C4-2B (cell line): Measurements from ENCODE around the gene RPS6KA3.

ENCODE experiments used
- H3K27ac ChIP-seq: fragments of 450-650 bp; 2 replicates; pipeline ENCODE4 v1.5.1; 2017
- ZFX ChIP-seq: fragments of 450-650 bp; IDR thresholded peaks from 2 replicates; pipeline ENCODE4 v1.6.1; 2017
- TF ChIP-seq, protein P1 (sequence below): fragments of 450-650 bp; conservative IDR thresholded peaks from 2 replicates; pipeline ENCODE4 v1.5.1; 2017; ENCODE audit warnings: mild to moderate bottlenecking

The RPS6KA3 gene

DNA sequence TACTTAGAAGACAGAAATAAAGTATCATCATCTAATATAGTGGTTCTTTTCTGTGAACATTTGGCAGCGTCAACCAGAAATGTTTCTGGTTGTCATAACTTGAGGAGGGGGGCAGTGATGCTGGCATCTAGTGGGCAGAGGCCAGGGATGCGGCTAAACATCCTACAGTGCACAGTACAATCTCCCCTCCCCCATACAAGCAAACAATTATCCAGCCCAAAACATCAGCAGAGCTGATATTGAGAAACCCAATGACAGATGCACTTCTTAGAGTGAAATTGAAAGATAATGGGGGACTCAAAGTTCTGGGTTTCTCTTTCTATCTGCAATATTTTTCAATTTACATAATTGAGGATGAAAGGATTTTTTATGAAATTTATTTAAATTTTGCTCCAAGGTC lies 123.1 kb downstream of the RPS6KA3 start:
- no peak overlapping the region for H3K27ac ChIP-seq
- no peak for TF ChIP-seq ZFX
- TF ChIP-seq, protein P1, sequence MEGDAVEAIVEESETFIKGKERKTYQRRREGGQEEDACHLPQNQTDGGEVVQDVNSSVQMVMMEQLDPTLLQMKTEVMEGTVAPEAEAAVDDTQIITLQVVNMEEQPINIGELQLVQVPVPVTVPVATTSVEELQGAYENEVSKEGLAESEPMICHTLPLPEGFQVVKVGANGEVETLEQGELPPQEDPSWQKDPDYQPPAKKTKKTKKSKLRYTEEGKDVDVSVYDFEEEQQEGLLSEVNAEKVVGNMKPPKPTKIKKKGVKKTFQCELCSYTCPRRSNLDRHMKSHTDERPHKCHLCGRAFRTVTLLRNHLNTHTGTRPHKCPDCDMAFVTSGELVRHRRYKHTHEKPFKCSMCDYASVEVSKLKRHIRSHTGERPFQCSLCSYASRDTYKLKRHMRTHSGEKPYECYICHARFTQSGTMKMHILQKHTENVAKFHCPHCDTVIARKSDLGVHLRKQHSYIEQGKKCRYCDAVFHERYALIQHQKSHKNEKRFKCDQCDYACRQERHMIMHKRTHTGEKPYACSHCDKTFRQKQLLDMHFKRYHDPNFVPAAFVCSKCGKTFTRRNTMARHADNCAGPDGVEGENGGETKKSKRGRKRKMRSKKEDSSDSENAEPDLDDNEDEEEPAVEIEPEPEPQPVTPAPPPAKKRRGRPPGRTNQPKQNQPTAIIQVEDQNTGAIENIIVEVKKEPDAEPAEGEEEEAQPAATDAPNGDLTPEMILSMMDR: no peak

DNA sequence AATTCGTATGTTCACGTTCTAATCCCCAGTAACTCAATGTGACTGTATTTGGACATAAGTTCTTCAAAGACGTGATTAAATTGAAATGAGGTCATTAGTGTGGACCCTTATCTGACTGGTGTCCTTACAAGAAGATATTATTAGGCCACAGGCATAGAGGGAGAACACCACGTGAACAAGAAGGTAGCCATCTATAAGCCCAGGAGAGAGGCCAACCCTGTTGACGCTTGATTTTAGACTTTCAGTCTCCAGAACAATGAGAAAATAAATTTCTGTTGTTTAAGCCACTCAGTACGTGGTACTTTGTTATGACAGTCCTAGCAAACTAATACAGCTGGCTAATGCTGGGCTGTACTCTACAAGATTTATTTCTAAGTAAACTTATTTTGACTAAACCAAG lies 123.6 kb downstream of the RPS6KA3 start:
- TF ChIP-seq, protein P1: no peak
- no peak for TF ChIP-seq ZFX
- no peak overlapping the region for H3K27ac ChIP-seq

DNA sequence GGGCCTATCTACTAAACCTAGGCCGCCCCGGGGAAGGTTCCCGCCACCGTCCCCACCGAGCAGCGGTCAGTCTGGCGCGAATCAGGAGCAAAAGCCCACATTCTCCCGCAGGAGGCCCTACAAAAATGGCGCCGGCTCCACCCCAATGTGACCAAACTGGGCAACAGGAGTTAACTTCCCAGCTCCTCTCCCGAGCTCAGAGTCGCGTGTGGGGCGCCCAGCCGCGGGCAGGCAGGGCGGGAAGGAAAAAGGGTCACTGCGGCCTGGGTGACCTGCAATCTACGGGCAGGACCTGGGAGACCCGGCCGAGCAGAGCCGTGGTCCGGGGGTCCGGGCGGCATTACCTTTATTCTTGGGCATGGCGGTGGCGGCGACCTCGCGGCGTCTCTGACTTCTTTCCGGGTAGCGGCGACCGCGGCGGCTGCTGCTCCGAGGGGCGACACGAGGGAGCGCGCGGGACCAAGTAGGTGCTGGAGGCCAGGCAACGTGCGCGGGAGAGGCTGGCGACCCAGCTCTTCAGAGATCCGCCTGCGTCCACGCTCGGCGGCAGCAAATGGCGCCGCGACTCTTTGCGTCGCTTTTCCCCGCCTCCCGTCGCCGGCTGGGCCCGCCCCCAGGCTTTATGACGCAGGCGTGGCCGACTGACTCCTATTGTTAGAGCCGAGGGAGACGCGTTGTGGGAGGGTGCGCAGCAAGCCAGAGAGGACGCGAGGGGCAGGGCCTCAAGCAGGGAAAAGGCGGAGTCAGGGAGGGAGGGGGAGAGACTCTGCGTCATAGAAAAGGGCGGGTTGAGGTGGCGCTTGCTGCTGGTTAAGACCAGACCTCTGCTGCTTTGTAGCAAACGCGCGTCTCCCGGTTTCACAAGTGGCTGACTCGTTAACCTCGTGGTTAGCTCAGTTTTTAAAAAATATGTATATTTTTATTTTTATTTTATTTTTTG lies 125.2 kb downstream of the RPS6KA3 start, which contains the start of gene EIF1AX:
Gene EIF1AX, minus strand, starts transcription at position 558 of the 940 bp plus-strand sequence. Its CDS starts 198 bp downstream, at position 360.
- TF ChIP-seq, protein P1: no peak
- 0 out of 2 replicates have a peak, but pooled peaks have one; percentile 15 for TF ChIP-seq ZFX
- H3K27ac ChIP-seq: peak within 1 kb of the TSS; percentile 91

DNA sequence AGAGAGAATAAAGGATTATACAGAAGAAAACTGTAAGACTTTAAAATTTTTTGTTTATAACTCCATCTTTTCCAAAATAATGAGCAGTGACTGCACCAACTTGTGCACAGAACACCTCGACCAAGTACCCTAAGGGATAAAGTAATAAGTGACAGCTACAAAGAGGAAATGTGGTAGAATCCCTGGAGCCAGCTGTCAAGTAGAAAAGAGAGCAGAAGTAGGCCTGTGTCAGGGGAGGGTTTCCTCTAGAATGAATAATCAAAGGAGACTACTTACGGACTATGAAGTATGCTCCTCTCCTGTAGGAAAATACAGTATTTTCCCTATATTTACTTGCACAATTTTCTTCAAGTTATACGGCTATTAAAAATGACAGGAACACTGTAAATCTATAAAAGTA lies 126.3 kb downstream of the RPS6KA3 start:
- H3K27ac ChIP-seq: no peak overlapping the region
- TF ChIP-seq, protein P1: no peak
- no peak for TF ChIP-seq ZFX

DNA sequence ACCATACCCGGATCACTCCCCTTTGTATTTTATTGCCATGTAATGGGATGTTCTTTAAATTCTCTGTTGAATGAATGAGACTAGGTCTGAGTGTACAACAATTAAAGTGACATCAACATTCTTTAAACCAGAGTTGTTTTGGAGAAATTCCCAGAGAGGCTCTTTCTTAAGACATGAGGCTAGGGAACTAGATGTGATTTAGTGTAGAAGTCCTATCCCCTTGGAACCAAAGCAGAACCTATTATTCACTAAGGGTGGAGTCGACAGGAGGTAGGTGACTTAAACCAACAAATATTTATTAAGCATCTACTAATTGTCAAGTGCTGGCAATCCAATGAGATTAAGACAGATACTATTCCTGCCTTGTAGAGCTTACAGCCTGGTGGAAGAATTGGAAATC lies 126.7 kb downstream of the RPS6KA3 start:
- no peak overlapping the region for H3K27ac ChIP-seq
- TF ChIP-seq, protein P1: no peak
- no peak for TF ChIP-seq ZFX

DNA sequence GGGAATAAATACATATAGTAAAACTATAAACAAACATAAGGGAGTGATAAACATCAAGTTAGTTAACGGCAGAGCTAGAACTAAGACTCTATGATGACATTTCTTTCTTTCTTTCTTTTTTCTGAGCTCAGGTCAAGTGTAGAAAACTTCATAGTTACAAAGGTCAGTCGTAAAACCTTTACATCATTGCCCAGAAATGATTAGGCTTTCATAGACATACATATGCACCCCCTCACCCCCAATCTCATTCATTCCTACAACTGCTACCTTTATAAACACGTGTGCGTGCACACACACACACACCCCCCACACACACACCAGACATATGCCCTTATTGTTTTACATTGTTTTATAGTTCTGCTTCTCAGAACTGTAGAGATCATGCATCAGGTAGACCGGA lies 130.8 kb downstream of the RPS6KA3 start:
- TF ChIP-seq, protein P1: no peak
- TF ChIP-seq ZFX: no peak
- no peak overlapping the region for H3K27ac ChIP-seq

DNA sequence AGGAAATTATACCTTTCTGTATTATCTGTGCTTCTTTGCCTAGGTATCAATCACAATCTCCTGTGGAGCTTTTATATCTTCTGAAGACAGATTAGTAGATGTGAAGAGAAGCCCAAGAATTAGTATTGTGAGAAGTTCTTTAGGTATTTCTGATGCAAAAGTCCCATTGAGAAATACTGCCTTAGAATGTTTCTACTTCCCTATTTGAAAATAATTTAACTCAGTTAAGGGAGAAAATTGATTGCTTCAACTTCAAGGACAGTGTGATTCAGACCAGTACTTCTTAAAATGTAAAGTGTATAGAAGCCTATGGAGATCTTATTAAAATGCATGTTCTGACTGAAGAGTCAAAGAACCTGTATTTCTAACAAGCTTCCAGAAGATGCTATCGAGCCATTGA lies 134.0 kb downstream of the RPS6KA3 start:
- no peak for TF ChIP-seq ZFX
- TF ChIP-seq, protein P1: no peak
- no peak overlapping the region for H3K27ac ChIP-seq
